Middle frontal gyrus (tissue), 1 donor: Measurements from ENCODE around the gene ATP2C2.
"Not testable (repeated sequence)": the region's sequence is repeated elsewhere in the genome, so short reads cannot be mapped to it uniquely, and the experiment has no call there.

Experiments
- DNase-seq: peaks from one replicate; pipeline ENCODE4 v3.0.0-alpha.2; 2015; ENCODE audit warnings: low spot score; ENCODE audit errors: extremely low spot score

Gene ATP2C2

DNA sequence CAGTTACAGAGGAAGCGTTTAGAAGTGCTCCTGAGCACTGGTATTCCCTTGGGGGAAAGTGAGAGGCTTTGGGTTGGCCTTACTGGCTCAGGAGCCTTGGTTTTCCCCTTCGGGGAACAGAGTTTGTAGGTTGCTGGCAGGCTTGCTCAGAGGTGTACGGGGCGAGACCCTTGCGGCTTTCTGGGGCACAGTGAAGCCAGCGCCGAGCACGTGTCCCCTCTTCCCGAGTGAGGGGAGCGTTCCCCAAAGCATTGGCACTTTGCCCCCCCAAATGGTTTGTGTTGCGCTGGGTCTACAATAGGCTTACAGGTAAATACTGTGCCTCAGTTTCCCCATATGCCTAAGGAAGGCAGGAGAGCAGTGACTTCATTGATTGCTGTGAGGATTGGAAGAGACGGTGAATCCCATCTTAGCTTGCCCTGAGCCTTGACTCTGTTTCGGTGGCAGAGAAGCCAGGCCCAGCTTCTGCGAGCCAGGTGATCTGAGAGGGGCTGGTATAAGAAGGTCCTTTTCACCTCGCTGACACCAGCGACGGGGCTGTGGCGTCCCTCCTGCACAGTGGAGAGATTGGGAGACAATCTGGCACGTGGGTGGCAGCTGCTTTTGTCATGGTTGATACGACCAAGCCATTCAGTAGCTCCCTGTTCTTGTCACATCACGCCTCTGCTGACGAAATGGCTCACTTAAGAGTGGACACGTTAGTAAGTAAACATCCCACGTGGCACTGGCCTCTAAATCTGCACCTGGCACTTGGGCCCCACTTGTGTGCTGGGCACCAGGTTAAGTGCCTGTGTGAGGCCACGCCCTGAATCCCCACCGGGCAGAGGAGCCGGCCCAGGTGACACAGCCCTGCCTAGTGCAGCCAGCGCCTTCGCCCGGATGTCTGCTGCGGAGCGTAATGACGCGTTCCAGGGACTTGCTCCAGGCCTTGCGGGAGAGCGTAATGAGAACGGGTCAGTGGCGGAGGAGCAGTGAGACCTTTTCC, 81.1 kb downstream of the ATP2C2 start:
- DNase-seq: no peak

DNA sequence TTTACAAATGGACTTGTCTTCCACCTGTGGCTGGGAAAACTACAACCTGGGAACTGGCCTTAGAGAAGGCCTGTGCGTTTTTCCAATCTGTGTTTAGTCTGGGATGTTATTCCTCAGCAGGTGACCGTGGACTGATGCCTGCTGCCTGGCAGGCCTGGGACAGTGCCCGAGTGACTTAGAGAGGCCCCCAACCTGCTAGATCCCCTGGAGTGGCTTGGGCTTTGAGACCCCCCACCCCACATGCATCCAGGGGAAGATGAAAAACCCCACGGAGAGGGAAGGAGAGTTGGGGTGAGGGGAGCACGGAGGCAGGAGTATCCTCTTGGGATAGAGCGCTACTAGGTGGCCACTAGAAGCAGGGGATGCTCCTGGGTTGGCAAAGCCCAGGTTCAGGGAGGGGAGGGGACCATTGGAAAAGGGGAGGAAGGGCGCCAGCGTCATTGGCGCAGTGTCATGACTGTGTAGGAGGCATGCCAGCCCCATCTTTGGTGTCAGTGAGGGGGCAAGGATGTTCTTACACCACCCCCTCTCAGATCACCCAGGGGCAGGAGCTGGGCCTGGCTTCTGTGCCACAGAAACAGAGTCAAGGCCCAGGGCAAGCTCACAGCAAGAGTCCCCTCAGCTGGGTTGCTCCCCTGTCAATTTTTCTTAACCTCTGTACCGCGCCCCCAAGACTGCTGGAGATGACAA, 82.0 kb downstream of the ATP2C2 start:
- DNase-seq: no peak

DNA sequence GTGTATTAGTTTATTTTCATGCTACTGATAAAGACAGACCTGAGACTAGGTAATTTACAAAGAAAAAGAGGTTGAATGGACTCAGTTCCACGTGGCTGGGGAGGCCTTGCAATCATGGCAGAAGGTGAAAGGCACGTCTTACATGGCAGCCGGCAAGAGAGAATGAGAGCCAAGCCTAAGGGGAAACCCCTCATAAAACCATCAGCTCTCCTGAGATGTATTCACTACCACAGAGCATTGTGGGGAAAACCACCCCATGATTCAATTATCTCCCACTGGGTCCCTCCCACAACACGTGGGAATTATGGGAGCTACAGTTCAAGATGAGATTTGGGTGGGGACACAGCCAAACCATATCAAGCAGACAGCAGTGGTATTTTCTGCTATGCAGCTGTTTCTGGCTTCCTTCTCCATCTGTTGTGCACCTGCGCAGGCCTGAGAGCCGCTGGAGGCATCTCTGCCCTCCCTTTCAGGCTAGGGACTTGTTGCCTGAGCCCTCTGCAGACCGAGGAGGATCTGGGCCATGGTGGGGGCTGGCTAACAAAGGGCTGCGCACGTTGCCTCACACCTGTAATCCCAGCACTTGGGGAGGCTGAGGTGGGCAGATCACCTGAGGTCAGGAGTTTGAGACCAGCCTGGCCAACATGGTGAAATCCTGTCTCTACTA, 82.8 kb downstream of the ATP2C2 start:
- not testable (repeated sequence) for DNase-seq

DNA sequence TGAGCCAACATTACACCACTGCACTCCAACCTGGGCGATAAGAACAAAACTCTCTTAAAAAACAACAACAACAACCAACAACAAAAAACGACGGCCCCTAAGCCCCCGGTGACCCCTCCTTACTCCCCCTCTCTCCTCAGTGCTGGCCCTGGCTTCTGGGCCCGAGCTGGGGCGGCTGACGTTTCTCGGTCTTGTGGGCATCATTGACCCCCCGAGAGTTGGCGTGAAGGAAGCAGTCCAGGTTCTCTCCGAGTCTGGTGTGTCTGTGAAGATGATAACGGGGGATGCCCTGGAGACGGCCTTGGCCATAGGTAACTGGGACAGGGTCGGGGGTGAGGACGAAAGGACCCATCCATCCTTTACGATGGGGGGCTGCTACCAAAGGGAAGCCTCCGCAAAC, 83.4 kb downstream of the ATP2C2 start:
- no peak for DNase-seq

DNA sequence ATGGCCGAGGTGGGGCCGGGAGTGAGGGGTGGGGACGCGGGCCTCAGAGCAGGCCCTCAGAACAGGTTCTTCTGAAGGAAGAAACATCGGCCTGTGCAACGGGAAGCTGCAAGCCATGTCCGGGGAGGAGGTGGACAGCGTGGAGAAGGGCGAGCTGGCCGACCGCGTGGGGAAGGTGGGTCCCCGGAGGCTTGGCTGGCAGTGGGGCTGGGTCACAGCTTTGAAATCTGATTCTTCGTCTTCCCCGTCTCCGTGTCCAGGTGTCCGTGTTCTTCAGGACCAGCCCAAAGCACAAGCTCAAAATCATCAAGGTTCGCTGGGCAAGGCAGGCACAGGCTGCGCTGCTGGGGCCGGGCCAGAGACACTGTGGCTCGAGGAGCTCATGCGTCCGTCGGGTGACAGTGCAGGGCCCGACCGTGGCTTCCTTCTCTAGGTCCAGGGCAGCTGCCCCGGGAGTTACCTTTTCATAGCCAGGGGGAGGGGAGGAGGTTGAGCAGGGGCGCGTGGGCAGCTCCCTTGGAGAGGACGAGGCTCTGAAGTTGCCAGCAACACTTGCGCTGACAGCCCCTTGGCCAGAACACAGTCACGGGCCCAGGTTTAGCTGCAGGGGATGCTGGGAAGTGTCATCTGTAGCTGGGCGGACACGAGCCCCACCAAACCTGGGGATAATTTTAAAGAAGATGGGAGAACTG, 84.9 kb downstream of the ATP2C2 start:
- DNase-seq: no peak

DNA sequence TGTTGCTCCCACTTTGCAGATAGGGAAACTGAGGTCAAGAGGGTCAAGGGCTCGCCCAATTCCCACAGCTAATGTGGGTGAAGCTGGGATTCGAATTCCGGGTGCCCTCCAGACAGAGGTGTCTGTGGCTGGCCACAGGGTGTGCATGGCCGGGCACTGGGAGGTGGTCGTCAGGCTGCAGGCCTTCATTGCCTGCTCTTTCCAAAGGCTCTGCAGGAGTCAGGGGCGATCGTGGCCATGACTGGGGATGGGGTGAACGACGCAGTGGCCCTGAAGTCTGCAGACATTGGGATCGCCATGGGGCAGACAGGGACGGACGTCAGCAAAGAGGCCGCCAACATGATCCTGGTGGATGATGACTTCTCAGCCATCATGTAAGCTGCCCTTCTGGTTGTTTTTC, 86.3 kb downstream of the ATP2C2 start:
- DNase-seq: no peak

DNA sequence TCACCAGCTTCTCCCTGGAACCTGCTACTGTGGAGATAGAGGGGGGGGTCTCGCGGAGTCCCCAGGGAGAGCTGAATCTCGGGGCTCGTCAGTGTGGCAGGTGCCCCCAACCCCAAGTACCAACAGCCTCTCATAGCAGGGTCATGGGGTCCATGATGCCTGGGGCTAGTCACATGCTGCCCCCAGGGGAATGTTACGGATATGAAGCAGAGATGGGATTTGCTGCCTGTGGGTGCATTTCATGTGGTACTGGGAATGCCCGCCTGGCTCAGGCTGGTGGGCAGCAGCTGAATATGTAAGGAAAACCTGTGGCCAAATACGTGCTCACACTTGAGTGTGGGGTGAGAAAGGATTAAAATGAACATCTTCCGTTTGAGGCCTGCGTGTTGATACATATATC, 86.7 kb downstream of the ATP2C2 start:
- no peak for DNase-seq

DNA sequence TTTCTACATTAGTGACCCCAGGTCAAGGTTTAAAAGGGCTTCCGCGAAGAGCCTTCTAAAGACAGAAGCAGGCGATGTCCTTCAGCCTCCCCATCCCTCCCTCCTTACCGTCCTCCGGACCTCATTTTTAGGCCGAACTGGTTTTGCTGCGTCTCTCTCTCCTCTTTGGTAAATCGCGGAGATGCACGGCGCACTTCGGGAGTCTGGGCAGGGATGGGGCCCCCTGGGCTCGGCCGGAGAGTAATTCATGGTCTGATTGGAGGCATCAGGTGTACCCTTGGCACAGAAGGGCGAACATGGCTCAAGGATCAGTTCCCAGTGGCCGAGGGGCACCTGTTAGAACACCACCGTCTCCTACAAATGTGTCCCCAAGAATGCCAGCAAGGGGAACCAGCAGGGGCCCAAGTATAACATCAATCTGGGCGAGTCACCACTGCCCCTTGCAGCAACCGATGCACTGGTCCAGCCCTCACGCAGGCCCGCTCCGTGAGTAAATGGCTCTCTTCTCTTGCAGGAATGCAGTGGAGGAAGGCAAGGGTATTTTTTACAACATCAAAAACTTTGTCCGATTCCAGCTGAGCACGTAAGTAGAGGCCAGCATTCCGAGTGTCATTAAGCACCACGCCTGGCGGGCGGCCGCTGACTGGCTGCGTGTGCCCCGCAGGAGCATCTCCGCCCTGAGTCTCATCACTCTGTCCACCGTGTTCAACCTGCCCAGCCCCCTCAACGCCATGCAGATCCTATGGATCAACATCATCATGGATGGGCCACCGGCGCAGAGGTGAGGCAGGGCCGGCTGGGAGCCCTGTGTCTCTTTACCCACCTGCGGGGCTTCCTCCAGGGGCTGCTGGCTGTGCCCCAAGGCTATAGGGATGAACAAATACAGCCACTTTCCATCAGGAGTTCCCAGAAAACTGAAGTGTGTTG, 90.5 kb downstream of the ATP2C2 start:
- no peak for DNase-seq

DNA sequence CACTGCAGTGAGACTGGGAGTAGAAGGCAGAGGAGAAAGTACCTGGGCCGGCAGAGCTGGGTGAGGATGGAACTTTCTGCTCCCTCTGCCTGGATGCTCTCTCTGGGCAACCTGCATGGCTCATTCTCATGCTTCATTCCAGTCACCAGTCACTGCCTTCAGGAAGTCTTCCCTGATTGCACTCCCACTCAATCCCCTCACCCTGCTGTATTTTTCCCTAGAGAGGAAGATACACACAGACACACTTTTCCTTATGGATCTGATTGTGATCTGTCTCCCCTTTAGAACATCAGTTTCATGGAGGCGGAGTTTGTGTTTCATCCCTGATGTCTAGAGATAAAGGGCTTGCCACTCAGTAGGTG, 91.2 kb downstream of the ATP2C2 start:
- DNase-seq: no peak

DNA sequence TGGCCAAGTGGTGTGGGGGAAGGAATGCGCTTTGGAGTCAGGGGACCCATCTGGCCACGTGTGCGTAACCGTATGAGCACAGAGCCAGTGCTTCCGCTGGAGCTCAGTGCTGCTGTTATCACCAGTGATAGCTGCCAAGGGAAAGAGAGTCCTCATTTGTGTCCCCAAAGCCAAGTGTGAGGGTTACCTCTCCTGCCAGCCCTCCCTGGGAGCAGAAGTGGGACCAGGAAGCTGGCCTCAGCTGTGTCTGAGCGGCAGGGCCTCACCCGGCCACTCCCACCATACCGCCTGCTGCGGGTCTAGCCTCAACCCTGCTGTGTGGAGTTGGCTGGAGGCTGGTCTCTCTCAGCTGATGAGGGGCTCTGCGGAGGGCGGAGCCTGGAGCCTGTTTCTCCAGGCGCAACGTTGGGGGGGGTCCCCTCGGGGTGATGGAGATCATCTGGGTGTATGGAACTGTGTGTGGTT, 91.6 kb downstream of the ATP2C2 start:
- no peak for DNase-seq

DNA sequence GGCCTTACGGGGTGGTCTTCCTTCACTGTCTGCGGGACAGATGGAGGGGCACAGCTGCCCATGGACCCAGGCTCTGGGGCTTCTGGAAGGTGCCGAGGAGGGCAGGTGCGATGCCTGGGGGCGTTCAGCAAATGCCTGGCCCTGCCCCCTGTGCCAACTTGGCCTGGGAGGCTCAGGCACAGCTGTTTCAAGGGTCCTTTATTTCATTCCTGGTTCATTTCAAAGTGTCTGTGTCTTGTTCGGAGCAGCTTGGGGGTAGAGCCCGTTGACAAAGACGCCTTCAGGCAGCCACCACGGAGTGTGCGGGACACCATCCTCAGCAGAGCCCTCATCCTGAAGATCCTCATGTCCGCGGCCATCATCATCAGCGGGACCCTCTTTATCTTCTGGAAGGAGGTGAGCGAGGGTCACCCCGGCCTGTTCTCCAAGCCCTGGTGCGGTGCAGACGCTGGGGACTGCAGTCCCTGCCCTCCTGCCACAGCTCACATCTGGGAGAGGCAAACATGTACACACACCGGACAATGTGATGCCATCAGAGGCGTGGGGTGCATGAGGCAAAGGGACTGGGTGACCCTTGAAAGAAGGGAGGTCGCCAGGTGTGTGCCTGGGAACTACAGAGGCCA, 92.2 kb downstream of the ATP2C2 start:
- DNase-seq: no peak

DNA sequence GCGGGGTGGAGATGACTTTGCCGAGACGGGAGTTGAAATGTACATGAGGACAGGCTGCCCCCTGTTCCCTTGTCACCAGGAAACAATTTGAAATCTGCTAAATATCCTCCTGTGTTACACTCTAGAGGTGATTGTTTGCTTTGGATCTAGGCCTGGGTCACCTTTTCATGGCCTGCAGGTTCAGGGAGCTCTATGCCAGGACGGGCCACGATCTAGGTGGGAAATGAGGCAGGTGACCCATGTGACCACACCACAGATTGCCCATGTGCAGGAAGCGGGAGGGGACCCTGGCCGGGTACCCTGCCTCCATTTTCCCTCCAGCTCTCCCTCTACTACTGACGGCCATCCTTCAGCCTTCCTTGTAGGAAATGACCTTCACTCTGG, 92.7 kb downstream of the ATP2C2 start:
- DNase-seq: no peak

DNA sequence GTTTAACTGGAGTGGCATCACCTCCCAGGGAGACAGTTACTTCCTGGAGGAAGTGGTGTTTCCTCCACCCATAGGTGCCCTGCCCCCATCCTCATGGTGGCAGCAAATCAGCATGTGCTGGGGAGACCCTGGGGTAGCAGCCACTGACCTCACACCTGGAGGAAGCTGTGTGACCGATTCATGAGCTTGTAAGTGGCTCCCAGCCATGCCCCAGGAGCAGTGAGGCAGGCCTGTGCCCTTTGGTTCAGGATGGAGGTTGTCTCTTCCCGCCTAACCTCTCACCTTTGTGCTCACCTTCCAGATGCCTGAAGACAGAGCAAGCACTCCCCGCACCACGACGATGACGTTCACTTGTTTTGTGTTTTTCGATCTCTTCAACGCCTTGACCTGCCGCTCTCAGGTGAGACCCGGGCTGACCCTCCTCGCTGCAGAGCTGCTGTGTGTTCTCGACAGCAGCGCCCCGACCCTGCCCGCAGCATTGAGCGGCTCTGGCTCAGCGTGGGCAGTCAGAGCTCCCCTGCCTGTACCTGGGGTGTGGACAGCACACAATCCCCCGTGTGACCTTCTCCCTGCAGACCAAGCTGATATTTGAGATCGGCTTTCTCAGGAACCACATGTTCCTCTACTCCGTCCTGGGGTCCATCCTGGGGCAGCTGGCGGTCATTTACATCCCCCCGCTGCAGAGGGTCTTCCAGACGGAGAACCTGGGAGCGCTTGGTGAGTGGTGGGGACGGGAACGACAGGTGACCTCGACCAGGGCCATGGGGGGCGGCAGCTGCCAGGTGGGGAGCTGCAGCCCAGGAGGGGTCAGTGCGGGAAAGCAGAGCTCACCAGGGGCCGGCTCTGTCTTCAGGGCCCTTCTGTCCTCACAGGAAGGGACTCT, 93.3 kb downstream of the ATP2C2 start:
- no peak for DNase-seq

DNA sequence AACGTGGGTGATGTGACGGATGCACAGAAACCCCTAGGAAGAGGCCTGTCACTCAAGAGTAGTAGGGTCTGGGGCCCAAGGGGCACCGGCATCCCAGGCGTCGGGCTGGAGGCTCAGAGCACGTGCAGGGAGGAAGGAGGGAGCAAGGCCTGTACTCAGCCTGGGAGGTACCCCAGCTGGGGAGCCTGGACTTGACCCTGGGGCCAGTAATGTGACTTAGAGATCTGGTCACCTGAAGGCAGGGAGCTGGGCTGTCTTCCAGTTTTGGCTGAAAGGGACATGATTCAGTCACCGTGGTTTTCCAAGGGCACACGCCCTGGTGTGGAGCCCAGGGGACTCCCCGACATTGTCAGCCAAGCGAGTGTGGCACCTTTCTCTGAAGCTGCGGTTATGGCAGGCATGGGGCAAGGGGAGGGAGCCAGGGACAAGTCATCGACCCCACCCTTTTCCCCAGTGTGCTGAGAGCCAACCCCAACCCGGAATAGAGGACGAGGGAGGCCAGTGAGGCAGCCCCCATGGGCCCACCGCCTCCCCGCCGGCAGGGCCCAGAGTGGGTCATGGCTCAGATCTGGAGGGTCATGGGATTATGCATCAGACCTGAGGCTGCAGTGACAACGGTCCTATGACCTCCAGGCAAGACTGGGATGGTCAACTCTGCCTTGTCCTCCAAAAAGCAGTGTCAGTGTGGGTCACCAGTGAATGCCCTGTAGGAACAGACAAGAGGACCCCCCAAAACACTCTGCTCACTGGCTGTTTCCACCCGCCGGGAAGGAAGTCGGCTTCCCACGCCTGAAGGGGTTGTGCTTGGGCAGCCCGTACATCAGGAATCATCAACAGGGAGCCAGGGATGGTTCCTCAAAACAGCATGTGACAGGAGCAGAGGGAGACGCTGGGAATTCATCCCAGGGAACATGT, 94.2 kb downstream of the ATP2C2 start:
- no peak for DNase-seq

DNA sequence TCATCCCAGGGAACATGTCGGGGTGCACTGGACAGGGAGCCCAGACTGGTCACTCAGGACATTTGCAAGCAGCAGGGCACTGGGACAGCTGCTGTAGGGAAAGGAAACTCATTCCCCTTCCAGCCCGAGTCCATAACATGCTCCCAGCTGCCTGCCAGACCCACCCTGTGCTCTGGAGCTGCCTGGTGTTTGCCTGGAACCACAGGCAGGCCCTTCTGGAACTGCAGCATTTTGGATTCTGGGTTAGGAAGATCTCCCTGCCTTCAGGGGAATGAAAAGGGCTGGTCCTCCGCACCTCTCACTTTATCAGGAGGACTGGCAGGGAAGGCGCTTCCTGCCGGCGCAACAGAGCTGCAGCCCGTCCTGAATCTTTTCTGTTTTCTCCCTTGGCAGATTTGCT, 94.9 kb downstream of the ATP2C2 start:
- DNase-seq: no peak

DNA sequence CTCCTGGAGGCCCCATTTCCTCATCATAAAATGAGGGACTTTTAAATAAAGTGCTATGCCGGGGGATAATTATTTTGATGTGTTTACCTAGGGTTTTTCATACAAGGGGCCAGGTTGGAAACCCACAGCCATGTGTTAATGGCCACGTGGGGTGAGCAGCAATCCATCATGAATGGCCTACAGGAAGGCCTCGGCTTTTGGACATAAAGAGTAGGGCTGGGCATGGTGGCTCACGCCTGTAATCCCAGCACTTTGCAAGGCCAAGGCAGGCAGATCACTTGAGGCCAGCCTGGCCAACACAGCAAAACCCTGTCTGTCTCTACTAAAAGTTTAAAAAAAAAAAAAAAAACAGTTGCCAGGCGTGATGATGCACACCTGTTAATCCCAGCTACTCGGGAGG, 95.8 kb downstream of the ATP2C2 start:
- no peak for DNase-seq

DNA sequence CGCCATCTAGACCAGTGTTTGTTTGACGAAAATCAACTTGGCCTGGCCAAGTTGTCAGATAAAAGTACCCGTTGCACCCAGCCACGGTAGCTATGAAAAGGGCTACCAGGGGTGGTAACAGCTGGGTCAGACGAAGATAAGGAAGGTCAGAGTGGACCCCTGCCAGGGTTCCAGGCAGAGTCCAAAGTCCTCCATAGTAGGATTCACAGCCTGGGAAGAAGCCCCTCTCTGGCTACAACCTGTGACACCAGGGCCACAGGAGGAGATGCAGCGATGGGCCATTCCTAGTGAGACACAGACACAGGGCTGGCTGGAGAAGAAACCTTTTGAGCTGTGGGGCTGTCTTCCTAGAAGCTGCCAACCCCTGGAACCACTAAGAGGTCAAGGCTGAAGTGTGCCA, 96.8 kb downstream of the ATP2C2 start:
- DNase-seq: no peak

DNA sequence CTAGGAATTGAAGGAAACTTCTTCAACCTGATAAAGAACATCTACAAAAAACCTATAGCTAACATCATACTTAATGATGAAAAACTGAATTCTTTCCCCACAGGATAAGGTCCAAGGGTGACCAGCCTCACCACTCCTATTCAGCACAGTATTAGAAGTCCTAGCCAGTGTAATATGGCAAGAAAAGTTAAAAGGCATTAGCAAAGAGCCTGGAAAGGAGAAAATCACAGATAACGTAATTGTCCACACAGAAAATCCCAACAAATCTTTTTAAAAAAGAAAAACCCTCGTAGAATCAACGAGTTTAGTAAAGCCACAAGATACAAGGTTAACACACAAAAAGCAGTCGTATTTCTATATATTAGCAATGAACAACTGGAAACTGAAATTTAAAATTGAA, 98.4 kb downstream of the ATP2C2 start:
- no peak for DNase-seq
